K562 (cell line): ENCODE data around the gene ECHDC3. TPM values are rescaled to one million over a fixed set of nuclear protein-coding genes. Genes with fewer than 3 reads are reported as not detected.

Source experiments
- ATAC-seq: fragments of 200-7000 bp; cut with Tn5 transposase; 3 replicates; pipeline ENCODE4 v1.9.1; 2020; ENCODE audit warnings: moderate library complexity
- BruUV-seq: library from RNA; stranded (reverse); fragments of 400-500 nt; replicated peaks from 2 replicates; lab custom pipeline; 2021; lab: Mats Ljungman, UMichigan
- CTCF ChIA-PET: fragments of 300-600 bp; formaldehyde crosslinking; extraction: SDS; loops from one replicate; lab custom pipeline; 2021; ENCODE audit warnings: low intra/inter-chr PET ratio; lab: Yijun Ruan, JAX
- POLR2A ChIA-PET: fragments of 300-600, 350-650 bp; sonication (Branson Sonifier 250); formaldehyde crosslinking; extraction: SDS; loops from one replicate; lab custom pipeline; 2021; ENCODE audit warnings: antibody characterized with exemption, inconsistent platforms; lab: Yijun Ruan, JAX
- DNase-seq, 4 experiments: peaks; one replicate each; pipeline versions ENCODE4 v3.0.0 to v3.0.0-alpha.2; 2011 to 2018; ENCODE audit warnings: low spot score in 3 of 4, mixed read lengths in 3 of 4; ENCODE audit errors: extremely low read depth in 1 of 4
- FAIRE-seq: peaks from 2 replicates; lab custom pipeline; 2011; peaks lifted over from hg19 to GRCh38; lab: Jason Lieb, UNC
- H2AFZ ChIP-seq: 2 replicates; pipeline ENCODE4 v1.6.0; 2011; ENCODE audit warnings: low read depth, low read length, control low read depth, inconsistent platforms
- H3K27ac ChIP-seq: fragments of 200-600 bp; 3 replicates; pipeline ENCODE4 v1.8.0; 2011; ENCODE audit warnings: low read depth, mild to moderate bottlenecking, control low read depth, inconsistent platforms, low read length, moderate library complexity, mixed read lengths; ENCODE audit errors: extremely low read depth
- H3K27me3 ChIP-seq, 2 experiments: fragments of 300-600 bp in 1 of 2; 2 replicates in 1 of 2; 3 replicates in 1 of 2; pipeline versions ENCODE4 v1.6.0 to v1.8.0; 2011; ENCODE audit warnings: inconsistent platforms in 2 of 2, low read length in 2 of 2, mild to moderate bottlenecking in 1 of 2, mixed read lengths in 1 of 2, moderate library complexity in 1 of 2; ENCODE audit not compliant: control insufficient read depth in 2 of 2, insufficient read depth in 2 of 2
- H3K36me3 ChIP-seq: fragments of 300-600 bp; 3 replicates; pipeline ENCODE4 v1.8.0; 2011; ENCODE audit warnings: mild to moderate bottlenecking, low read length, inconsistent platforms; ENCODE audit not compliant: control insufficient read depth, insufficient read depth
- H3K4me1 ChIP-seq, 2 experiments: fragments of 200-600 bp in 1 of 2; replicated peaks in 1 of 2; 2 replicates in 1 of 2; 3 replicates in 1 of 2; pipeline versions ENCODE4 v1.5.1 to v1.8.0; 2011; ENCODE audit warnings: inconsistent platforms in 2 of 2, low read length in 2 of 2, mild to moderate bottlenecking in 1 of 2, mixed read lengths in 1 of 2, moderate library complexity in 1 of 2; ENCODE audit not compliant: control insufficient read depth in 2 of 2, insufficient read depth in 2 of 2
- H3K4me2 ChIP-seq: 2 replicates; pipeline ENCODE4 v1.6.1; 2011; ENCODE audit warnings: low read length, control low read depth, inconsistent platforms, mixed read lengths; ENCODE audit not compliant: insufficient read depth
- H3K4me3 ChIP-seq: fragments of 200-600 bp; sonication (generic), shearing (Covaris generic); 2 replicates; pipeline ENCODE4 v1.5.1; 2016; ENCODE audit warnings: control low read depth, inconsistent platforms
- H3K79me2 ChIP-seq: fragments of 200-600 bp; 3 replicates; pipeline ENCODE4 v1.8.0; 2011; ENCODE audit warnings: low read length, inconsistent platforms; ENCODE audit not compliant: control insufficient read depth, insufficient read depth
- H3K9ac ChIP-seq, 2 experiments: 2 replicates each; pipeline versions ENCODE4 v1.6.0 to v1.6.1; 2011; ENCODE audit warnings: low read depth in 2 of 2, low read length in 2 of 2, control low read depth in 1 of 2, inconsistent platforms in 1 of 2, mild to moderate bottlenecking in 1 of 2, mixed read lengths in 1 of 2; ENCODE audit not compliant: insufficient read depth in 1 of 2
- H3K9me1 ChIP-seq: one replicate; pipeline ENCODE4 v1.6.0; 2011; ENCODE audit warnings: inconsistent platforms, mild to moderate bottlenecking, low read length, moderate library complexity; ENCODE audit not compliant: control insufficient read depth, insufficient read depth
- H3K9me3 ChIP-seq: replicated peaks from 2 replicates; pipeline ENCODE4 v1.5.1; 2011; ENCODE audit warnings: low read depth, low read length, inconsistent platforms; ENCODE audit not compliant: control insufficient read depth, insufficient read depth
- H4K20me1 ChIP-seq: replicated peaks from 2 replicates; pipeline ENCODE4 v1.6.1; 2011; ENCODE audit warnings: low read length, inconsistent platforms, mixed read lengths; ENCODE audit not compliant: control insufficient read depth, insufficient read depth
- CLOCK ChIP-seq: fragments of 250-450 bp; sonication (Bioruptor Pico); IDR thresholded peaks from 2 replicates; pipeline ENCODE4 v1.4.0; 2020; ENCODE audit warnings: mild to moderate bottlenecking, moderate library complexity, borderline replicate concordance
- CUX1 ChIP-seq: fragments of 200-800 bp; sonication (Bioruptor generic); IDR thresholded peaks from 2 replicates; pipeline ENCODE4 v1.6.1; 2016; ENCODE audit warnings: missing genetic modification characterization, missing compliant biosample characterization
- EP400 ChIP-seq: fragments of 450-650 bp; IDR thresholded peaks from 2 replicates; pipeline ENCODE4 v1.6.1; 2017; ENCODE audit warnings: antibody characterized with exemption, mild to moderate bottlenecking, moderate library complexity
- SREBF1 ChIP-seq: fragments of 150-350 bp; IDR thresholded peaks from 2 replicates; pipeline ENCODE4 v1.6.1; 2014; ENCODE audit warnings: antibody characterized with exemption, low read depth, low read length, borderline replicate concordance
- WGBS: fragments of 100-300 bp; shearing (Covaris generic); methylation state at CpG from one replicate; pipeline ENCODE4 v1.1.6; 2016; ENCODE audit warnings: low coverage, mixed read lengths; ENCODE audit not compliant: insufficient coverage; ENCODE audit errors: missing lambda C conversion rate; 5-methylcytosine and 5-hydroxymethylcytosine counted together
- in situ Hi-C: fragments of 300-500 bp; cut with MboI; formaldehyde crosslinking; loops from 4 replicates; pipeline ENCODE4 v1.15.0; 2018; ENCODE audit warnings: inconsistent platforms, mixed read lengths
- intact Hi-C: fragments of 100-400 bp; cut with micrococcal nuclease; formaldehyde crosslinking; loops from 2 replicates; pipeline ENCODE4 v1.14.2; 2022
- polyA plus RNA-seq, 8 experiments: library from polyadenylated mRNA; depleted of rRNA in 4 of 8; stranded (reverse) in 5 of 8; unstranded in 3 of 8; fragments of >200 nt; fragmentation: Nextera tagmentation in 2 of 8; fragmentation: Illumina TruSeq in 1 of 8; extraction: Ambion mirVana in 2 of 8; extraction: Trizol in 1 of 8; gene quantifications; 2 replicates each; pipeline versions ENCODE4 v1.2.1 to v1.2.3, GENCODE V29; 2011 to 2014; ENCODE audit warnings: inconsistent platforms in 1 of 8, missing spikeins in 1 of 8
- total RNA-seq, 7 experiments: library from RNA; depleted of rRNA in 6 of 7; stranded (reverse); fragments of >200 nt in 6 of 7; fragmentation: Illumina TruSeq in 2 of 7; extraction: Trizol in 2 of 7; gene quantifications; 2 replicates each; pipeline versions ENCODE4 v1.2.1 to v1.2.3, GENCODE V29; 2011 to 2021; ENCODE audit warnings: low replicate concordance in 1 of 7

The ECHDC3 gene
- total and polyA plus RNA-seq, 9 of the 15 experiments (the other 6 are each of a cell fraction or from before 2014, with no cell fraction given), result 0.53 to 21.9 (median 15.7) TPM

- intact Hi-C loops, result no loop called here
- in situ Hi-C loops, result no loop called here
- 72% methylated on average over 4 of the region's 4 CpGs for WGBS
- Histone ChIP-seq H3K9me3 (no peaks in the 10 kb centered on the region), H3K4me2 (no peak overlapping the region), H4K20me1 (no peaks in the 10 kb centered on the region), H3K9me1 (no peaks in the 10 kb centered on the region), H3K27ac (no peak overlapping the region), H3K4me1 (peaks cover 8 to 18% of the 10 kb centered on the region in 2 experiments; a peak in 3 of 5 replicates), H3K27me3 (no peaks in the 10 kb centered on the region), H3K79me2 (no peaks in the 10 kb centered on the region), H3K36me3 (no peaks in the 10 kb centered on the region)
- ATAC-seq (no peak), DNase-seq (no peak)
- TF ChIP-seq CUX1 (CRISPR knock-in tag) (no peak), EP400 (no peak), SREBF1 (no peak), CLOCK (CRISPR knock-in tag) (no peak)
- TF ChIP-seq, all 486 proteins: peak for 0
- ChIA-PET CTCF (no interaction called here), POLR2A (no interaction called here)
- Histone ChIP-seq H3K4me3 (no peak overlapping the region), H2AFZ (no peak overlapping the region), H3K9ac (no peak overlapping the region)
- no TSS peak for BruUV-seq
- FAIRE-seq, result no peak
These were observed 39.9 kb upstream of the ECHDC3 start for GRCh38 chr10:11702264-11702663.
